ENCODE data around the gene FUOM.

DNA sequence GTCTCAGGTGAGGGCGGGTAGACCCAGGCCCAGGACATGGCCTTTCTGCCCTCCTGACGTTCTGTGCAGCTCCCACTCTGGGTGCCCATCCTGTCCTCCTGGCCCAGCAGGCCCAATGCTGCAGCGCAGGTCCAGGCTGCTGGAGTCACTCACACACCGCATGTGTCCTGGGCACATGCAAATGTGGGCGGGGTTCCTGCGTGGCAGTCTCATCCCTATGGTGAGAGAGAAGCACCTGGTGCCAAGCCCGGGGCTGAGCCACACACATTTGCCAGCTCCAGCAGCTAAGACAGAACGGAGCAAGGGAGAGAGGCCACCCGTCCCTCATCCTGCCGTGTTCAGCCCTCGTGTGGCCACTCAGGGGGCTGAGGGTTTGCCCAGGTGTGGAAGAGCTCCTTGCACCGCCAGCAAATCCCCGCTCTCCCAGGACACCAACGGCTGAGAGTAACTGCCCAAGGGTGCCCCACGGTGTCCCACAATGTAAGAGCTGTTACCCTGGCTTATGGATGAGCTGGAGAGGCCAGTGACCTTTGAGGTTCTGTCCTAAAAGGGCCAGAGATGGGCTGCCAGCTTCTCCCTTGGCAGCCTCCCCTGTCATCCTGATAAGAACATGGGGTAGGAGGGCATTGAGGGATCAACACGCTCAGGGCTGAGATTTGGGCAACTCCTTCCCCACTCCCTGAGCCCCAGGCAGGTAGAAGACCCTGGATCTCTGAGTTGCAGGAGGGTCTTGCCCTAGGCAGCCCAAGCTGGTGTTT, 4.4 kb downstream of the FUOM start:
- TF ChIP-seq, protein P1, sequence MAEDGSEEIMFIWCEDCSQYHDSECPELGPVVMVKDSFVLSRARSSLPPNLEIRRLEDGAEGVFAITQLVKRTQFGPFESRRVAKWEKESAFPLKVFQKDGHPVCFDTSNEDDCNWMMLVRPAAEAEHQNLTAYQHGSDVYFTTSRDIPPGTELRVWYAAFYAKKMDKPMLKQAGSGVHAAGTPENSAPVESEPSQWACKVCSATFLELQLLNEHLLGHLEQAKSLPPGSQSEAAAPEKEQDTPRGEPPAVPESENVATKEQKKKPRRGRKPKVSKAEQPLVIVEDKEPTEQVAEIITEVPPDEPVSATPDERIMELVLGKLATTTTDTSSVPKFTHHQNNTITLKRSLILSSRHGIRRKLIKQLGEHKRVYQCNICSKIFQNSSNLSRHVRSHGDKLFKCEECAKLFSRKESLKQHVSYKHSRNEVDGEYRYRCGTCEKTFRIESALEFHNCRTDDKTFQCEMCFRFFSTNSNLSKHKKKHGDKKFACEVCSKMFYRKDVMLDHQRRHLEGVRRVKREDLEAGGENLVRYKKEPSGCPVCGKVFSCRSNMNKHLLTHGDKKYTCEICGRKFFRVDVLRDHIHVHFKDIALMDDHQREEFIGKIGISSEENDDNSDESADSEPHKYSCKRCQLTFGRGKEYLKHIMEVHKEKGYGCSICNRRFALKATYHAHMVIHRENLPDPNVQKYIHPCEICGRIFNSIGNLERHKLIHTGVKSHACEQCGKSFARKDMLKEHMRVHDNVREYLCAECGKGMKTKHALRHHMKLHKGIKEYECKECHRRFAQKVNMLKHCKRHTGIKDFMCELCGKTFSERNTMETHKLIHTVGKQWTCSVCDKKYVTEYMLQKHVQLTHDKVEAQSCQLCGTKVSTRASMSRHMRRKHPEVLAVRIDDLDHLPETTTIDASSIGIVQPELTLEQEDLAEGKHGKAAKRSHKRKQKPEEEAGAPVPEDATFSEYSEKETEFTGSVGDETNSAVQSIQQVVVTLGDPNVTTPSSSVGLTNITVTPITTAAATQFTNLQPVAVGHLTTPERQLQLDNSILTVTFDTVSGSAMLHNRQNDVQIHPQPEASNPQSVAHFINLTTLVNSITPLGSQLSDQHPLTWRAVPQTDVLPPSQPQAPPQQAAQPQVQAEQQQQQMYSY (CRISPR knock-in tag; IDR thresholded peaks at IDR 0.05): no peak
- no peak for TF ChIP-seq CTCF (IDR thresholded peaks at IDR 0.05)
- TF ChIP-seq CBFB (CRISPR knock-in tag; IDR thresholded peaks at IDR 0.05; ENCODE audit: low read depth): no peak
- TF ChIP-seq ZNF281 (CRISPR knock-in tag; IDR thresholded peaks at IDR 0.05): no peak
- no peak for TF ChIP-seq CREB1 (CRISPR knock-in tag; IDR thresholded peaks at IDR 0.05)
- TF ChIP-seq, protein P2, sequence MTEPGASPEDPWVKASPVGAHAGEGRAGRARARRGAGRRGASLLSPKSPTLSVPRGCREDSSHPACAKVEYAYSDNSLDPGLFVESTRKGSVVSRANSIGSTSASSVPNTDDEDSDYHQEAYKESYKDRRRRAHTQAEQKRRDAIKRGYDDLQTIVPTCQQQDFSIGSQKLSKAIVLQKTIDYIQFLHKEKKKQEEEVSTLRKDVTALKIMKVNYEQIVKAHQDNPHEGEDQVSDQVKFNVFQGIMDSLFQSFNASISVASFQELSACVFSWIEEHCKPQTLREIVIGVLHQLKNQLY (CRISPR knock-in tag; IDR thresholded peaks at IDR 0.05): no peak

All from WTC11 (cell line).